Prostate gland (tissue), 2 donors: ENCODE data around the gene LAG3.

Experiments used
- POLR2A ChIP-seq: fragments of 450-650 bp; IDR thresholded peaks from one replicate; pipeline ENCODE4 v1.6.1; 2016; ENCODE audit warnings: antibody characterized with exemption, mild to moderate bottlenecking
- POLR2AphosphoS5 ChIP-seq: sonication (generic); formaldehyde crosslinking; IDR thresholded peaks from one replicate; pipeline ENCODE4 v1.6.1; 2017; ENCODE audit warnings: antibody characterized with exemption
- TF ChIP-seq, protein P1 (sequence below), 4 experiments: fragments of 200-600 bp in 2 of 4; fragments of 450-650 bp in 2 of 4; sonication (generic) in 2 of 4; IDR thresholded peaks; 1 replicate in 3 of 4; 2 replicates in 1 of 4; pipeline ENCODE4 v1.5.1; 2016 to 2019; ENCODE audit warnings: antibody characterized with exemption in 4 of 4, mild to moderate bottlenecking in 2 of 4, moderate library complexity in 2 of 4

DNA sequence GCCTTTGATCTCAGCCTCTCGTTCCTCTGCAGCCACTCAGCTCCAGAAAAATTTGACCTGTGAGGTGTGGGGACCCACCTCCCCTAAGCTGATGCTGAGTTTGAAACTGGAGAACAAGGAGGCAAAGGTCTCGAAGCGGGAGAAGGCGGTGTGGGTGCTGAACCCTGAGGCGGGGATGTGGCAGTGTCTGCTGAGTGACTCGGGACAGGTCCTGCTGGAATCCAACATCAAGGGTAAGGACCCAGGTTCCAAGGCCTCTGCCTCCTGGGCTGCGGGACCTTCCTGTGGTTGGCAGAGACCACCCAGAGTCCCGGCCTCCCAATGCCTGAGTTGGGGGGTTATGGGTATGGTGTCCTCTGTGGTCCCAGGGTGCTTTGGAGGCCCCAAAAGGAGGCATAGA, 44.8 kb downstream of the LAG3 start:
- TF ChIP-seq, protein P1, sequence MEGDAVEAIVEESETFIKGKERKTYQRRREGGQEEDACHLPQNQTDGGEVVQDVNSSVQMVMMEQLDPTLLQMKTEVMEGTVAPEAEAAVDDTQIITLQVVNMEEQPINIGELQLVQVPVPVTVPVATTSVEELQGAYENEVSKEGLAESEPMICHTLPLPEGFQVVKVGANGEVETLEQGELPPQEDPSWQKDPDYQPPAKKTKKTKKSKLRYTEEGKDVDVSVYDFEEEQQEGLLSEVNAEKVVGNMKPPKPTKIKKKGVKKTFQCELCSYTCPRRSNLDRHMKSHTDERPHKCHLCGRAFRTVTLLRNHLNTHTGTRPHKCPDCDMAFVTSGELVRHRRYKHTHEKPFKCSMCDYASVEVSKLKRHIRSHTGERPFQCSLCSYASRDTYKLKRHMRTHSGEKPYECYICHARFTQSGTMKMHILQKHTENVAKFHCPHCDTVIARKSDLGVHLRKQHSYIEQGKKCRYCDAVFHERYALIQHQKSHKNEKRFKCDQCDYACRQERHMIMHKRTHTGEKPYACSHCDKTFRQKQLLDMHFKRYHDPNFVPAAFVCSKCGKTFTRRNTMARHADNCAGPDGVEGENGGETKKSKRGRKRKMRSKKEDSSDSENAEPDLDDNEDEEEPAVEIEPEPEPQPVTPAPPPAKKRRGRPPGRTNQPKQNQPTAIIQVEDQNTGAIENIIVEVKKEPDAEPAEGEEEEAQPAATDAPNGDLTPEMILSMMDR (IDR thresholded peaks at IDR 0.05) = no peak
- no peak for TF ChIP-seq POLR2A
- TF ChIP-seq POLR2AphosphoS5 = no peak
